ENCODE measurements around the gene DCLRE1A.
A peak's percentile ranks its signal among the peaks of the same experiment; 100 is the strongest.

Gene DCLRE1A

GRCh38 chr10:113854013-113854760 lies at the start of gene DCLRE1A, which contains the start of gene NHLRC2:
Gene DCLRE1A (minus strand): TSS chr10:113854082. CDS start chr10:113853182, 900 bp downstream.
Gene NHLRC2 (plus strand): TSS chr10:113854661. CDS start chr10:113854873, 212 bp downstream.
- DNase-seq: peak; percentile 31

DNA sequence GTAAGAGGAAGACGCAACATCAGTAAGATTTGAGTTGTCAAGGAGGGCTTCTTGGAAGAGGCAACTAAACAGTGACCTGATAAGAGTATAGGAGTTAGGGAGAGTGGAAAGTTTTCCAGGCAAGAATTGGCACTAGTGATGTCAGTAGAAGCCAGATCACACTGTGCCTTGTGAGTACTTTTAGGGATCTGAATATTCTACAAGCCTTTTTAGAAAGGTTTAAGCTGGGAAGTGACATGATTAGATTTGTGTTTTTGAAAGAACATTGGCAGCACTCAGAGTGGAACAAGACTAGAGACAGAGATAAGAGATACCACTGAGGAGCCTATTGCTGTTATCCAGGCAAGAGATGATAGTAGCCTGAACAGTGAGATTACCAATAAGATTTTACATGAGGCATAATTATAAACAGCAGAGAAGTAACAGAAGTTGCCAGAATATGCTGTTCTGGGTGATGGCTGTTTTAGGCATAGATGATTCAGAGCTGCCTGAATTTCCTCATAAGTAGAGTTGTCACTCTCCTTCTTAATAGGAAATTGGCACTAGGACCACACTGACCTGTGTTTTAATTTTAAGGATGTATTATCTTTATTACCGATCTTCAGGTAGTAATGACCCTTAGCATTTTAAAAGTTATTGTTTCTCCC lies 46.2 kb upstream of the DCLRE1A start:
- DNase-seq: no peak

DNA sequence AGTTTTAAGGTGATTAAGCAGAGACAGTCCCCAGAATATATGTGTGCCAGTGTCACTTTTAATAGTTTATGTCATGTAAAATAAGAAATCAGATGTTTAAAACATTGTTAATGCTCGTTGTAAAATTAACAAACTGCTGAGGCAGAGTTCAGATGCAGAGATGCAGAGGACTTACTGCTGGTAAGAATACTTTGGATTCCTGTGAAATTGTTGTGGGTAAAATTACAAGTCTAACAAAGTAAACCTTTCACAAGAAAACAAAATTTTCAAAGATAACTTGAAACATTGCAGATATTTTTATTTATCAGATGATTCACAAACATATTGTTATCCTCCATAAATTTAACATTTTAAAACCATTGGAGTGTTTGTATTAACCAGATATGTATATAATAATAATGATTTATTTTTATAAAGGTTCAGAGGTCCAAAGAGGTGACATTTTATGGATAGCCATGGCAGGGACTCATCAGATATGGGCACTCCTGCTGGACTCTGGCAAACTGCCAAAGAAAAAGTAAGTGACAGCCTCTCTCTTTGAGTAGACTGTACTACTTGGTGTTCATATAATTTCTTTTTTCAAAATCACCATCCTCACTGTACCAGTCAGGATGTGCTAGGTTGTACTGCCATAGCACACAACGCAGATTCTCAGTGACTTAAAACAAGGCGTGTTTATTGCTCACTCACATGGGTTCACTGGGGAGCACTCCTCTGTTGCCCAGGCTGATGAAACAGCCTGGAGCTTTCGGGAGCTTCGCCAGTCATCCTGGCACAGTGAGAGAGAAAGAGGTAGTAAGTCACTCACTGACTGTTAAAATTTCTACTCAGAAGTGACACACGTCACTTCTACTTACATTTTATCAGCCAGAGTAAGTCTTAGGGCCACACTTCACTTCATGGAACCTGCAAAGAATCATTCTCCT lies 44.1 kb upstream of the DCLRE1A start:
- DNase-seq: no peak

- no peak for DNase-seq
Observed at GRCh38 chr10:113895018-113895417, 41.1 kb upstream of the DCLRE1A start.

GRCh38 chr10:113894581-113894980 lies 40.7 kb upstream of the DCLRE1A start:
- DNase-seq: no peak

DNA sequence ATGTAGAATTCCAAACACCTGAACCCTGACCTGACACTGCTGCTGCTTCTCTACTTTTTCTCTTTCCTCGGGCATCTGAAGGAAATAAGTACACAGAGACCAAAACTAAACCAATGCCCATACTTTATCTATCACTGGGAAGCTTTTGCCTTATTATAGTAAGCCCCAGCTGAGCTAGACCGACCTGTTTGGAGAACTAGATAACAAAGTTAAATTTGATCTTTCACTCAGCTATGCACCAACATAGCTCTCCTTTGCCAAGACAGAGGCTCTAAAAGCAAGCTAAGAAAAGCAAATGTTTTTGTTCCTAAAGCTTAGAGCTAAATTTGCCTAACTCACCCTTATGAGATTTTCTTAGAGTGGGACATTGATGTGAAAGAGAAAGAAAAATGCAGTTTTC lies 39.7 kb upstream of the DCLRE1A start:
- DNase-seq: no peak

DNA sequence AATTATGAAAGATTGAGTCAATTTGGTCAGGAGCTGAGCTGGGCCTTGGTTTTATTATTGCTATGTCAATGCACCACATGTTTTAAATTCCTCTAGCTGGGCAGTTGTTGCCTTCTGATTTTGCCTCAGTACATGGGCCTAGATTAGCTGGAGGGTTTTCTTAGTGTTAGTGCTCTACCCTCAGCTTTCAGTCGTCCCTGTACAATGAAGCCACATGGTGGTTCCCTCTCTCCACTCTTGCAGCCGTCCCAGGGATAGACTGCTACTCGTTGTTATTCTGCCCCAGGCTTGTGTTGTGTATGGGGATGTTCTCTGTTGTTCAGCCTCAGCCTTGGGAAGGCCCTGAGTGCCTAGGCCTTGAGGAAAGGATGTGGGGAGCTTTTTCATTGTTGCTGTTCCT lies 37.6 kb upstream of the DCLRE1A start:
- no peak for DNase-seq

DNA sequence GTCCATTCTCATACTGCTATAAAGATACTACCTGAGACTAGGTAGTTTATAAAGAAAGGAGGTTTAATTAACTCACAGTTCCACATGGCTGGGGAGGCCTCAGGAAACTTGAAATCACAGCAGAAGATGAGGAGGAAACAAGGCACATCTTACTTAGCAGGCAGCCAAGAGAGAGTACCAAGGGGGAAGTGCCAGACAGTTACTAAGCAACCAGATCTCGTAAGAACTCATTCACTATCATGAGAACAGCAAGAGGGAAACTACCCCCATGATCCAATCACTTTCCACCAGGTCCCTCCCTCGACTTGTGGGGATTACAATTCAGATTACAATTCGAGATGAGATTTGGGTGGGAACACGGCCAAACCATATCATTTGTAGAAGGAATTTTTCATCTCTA lies 36.9 kb upstream of the DCLRE1A start:
- DNase-seq: no peak

DNA sequence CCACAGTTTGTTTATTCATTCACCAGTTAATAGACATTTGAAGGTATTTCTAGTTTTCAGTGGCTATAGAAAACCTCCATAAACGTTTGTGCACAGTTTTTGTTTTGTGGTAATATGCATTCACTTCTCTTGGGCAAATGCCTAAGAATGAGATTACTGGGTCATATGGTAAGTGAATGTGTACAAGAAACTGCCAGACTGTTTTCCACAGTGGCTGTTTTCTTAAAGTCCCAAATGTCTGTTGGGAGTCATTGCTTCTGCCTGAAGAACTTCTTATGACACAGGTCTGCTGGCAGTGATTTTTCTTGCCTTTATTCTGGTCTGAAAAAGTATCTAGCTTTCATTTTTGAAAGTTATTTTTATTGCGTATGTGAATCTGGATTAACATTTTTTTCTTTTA lies 36.0 kb upstream of the DCLRE1A start:
- DNase-seq: no peak

GRCh38 chr10:113882240-113882639 lies 28.4 kb upstream of the DCLRE1A start:
- DNase-seq: no peak

DNA sequence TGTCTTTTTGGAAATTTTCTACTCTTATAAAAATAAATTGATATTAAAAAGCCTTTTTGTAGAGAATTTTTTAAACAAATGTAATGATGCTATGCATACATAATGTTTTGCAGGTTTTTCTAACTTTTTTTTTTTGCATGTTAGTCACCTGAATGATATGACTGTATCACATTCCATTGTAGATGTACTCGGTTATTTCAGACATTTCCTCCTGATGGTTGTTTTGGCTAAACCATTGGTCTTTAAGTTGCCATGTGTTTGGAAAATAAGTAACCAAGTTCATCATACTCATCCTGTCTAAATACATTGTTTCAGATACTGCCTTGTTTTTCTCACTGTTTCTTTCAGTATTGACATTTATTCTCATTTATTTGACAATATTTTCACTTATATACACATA lies 26.4 kb upstream of the DCLRE1A start:
- no peak for DNase-seq

GRCh38 chr10:113879691-113880090 lies 25.8 kb upstream of the DCLRE1A start:
- DNase-seq: no peak

- DNase-seq: no peak
Observed at GRCh38 chr10:113876461-113876860, 22.6 kb upstream of the DCLRE1A start.

DNA sequence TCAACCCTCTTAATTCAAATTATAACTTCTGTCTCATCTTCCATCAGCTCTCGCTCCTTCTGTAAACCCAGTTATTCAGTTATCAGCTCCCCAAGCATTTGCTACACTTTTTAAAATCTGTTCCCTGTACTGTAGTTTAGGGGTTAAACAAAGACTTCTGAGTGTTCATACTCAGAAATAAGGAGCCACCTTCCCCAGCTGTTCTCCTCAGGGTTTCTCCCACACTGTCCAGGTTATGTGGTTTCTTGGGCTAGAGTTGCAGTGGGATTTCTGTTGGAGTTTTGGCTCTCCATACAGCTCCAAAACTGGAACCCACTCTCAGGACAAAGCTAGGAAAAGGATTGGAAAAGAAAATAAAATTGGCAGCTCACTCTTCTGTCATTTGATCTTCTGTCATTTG lies 21.3 kb upstream of the DCLRE1A start:
- no peak for DNase-seq

- no peak for DNase-seq
Observed at GRCh38 chr10:113872139-113873030, 18.5 kb upstream of the DCLRE1A start.

DNA sequence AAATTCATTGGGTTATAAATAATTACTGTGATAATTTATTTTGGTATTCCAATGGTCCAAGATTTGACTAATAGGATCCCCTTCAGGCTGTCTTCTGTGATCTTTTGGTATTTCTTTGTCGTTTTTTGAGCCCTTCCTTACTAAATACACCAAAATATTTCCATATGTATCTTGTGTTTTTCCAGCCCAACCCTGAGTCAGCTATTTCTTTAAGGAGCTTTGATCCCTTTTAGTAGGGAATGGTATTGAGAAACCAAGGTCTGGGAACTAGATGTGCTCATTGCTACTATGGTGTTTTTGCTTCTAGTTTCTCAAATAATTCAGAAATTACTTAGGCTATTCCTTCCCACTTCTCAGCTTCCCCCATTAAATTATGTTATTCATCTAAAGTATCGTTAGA lies 15.9 kb upstream of the DCLRE1A start:
- no peak for DNase-seq

GRCh38 chr10:113867904-113868303 lies 14.0 kb upstream of the DCLRE1A start:
- no peak for DNase-seq

GRCh38 chr10:113866551-113867394 lies 12.9 kb upstream of the DCLRE1A start:
- no peak for DNase-seq

GRCh38 chr10:113865901-113866300 lies 12.0 kb upstream of the DCLRE1A start:
- DNase-seq: no peak

DNA sequence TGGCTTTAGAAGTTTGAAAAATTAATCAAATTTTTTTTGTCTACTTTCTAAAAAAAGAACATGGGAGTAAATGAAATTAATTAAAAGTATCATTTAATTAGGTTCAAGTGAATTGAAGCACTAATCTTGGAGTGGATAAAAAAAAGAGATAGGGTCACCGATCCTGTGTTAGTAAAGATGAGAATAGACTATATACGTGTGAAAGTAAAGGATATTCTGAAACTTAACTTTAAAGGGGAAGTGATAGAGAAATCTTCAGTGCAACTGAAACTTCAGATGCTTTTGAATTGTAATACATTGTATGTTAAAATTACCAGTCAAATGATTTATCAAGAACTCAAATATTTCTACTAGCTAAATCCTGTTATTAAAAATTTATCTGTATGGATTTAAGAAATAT lies 5.4 kb upstream of the DCLRE1A start:
- DNase-seq: no peak

- no peak for DNase-seq
Observed at GRCh38 chr10:113858541-113858940, 4.7 kb upstream of the DCLRE1A start.
